GM12892 (cell line): ENCODE measurements around the gene ARL4D.
"Not testable (repeated sequence)": the region's sequence is repeated elsewhere in the genome, so short reads cannot be mapped to it uniquely, and the experiment has no call there.

Experiments used
- DNase-seq: peaks from one replicate; pipeline ENCODE4 v3.0.0; 2011; ENCODE audit not compliant: insufficient read length
- FAIRE-seq: peaks from 2 replicates; lab custom pipeline; 2011; peaks lifted over from hg19 to GRCh38; lab: Jason Lieb, UNC
- POLR2A ChIP-seq: IDR thresholded peaks from 2 replicates; pipeline ENCODE4 v1.6.1; 2011; ENCODE audit warnings: low read depth, low read length, control low read depth
- POLR2AphosphoS5 ChIP-seq: IDR thresholded peaks from 2 replicates; pipeline ENCODE4 v1.6.1; 2011; ENCODE audit warnings: low read depth, low read length, control low read depth
- TAF1 ChIP-seq: IDR thresholded peaks from 2 replicates; pipeline ENCODE4 v1.6.1; 2011; ENCODE audit warnings: low read depth, mild to moderate bottlenecking, control low read depth, low read length, borderline replicate concordance

The ARL4D gene

DNA sequence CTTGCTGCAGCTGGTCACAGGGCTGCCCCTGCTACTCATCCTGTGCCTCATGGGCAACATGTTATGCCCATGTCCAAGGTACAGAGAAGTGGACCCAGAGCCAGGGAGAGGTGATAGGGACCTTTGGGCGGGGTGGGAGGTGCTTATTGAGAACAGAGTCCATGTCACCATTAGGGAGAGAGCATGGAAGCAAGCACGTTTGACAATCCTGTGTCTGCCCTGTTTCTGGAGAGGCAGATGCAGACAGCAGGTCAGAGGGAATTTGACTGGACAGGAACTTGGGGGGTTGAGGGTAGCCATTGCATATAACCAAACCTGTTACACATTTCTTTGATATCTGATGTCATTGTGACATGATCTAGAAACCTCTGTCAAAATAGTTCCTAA, 14.3 kb upstream of the ARL4D start:
- TF ChIP-seq POLR2A = no peak
- DNase-seq (no peak), FAIRE-seq (no peak)

DNA sequence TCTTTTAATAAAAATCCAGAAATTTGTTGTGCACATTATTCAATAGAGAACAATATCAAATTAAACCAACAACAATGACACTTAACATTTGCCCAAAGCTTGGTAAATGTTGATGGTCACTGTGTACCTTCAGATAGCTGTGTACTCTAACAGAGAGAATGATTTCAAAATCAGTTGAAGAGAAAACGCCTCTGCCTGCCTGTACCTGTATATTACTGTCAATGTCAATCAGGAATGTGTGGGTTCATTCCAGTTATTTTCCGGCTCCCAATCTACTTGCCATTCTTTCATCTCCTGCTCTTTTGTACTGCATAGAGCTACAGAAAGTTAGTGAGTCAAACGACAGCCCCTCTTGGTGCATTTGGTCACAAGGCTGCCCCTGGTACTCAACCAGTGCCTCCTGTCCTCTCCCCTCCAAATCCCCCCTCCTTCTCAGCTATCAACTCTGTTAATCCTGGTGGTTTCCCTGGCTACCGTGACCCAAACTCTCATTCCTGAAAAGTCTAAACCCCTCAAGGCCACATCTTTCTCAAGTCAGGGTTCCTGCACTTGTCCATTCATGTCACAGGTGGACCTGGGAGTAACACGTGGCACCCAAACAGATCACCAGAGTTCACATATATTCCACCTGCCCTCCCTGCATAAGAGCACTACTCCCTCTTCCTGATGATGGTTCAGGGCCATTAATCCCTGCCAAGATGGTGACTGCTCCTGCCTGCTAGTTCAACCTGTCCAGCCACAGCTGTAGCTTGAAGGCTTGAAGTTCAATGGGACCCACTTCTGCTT, 13.6 kb upstream of the ARL4D start:
- TF ChIP-seq TAF1 = no peak
- no peak for TF ChIP-seq POLR2A
- DNase-seq (no peak), FAIRE-seq (no peak)

DNA sequence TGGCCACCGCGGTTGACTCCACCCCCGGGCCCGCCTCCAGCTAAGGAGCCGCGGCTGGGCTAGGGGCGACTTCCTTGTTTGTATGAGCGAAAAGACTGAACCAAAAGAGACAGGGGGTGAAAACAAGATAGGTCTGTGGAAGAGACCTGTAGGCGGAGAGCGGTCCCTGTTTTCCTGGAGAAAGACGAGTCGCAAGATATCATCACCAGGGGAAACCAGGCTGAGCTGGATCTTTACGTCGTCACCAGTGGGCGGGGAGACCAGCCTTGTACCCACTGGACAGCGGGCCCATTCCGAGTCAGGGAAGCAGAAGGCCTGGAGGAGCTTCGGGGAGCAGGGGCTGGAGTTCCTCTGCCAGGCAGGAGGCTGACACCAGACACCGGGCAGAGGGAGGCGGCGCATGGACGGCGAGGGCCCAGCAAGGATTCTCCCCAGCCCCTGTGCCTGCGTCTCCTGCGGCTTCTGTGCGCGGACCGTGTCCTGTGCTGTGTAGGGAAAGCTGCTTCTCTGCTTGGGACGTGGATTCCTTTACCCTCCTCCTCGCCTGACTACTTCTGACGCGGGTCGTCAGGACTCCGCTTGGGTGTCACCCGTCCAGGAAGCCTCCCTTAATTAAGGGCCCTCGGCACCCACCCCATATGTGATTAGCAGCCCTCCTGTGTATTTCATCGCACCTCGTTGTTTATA, 10.3 kb upstream of the ARL4D start:
- DNase-seq = peak; percentile 66
- no peak; the same call in 1 of the 2 replicates for TF ChIP-seq POLR2A
- TF ChIP-seq POLR2AphosphoS5 = no peak
- TF ChIP-seq TAF1 = peak; percentile 16; the same call in 1 of the 2 replicates
- FAIRE-seq = peak; percentile 99

DNA sequence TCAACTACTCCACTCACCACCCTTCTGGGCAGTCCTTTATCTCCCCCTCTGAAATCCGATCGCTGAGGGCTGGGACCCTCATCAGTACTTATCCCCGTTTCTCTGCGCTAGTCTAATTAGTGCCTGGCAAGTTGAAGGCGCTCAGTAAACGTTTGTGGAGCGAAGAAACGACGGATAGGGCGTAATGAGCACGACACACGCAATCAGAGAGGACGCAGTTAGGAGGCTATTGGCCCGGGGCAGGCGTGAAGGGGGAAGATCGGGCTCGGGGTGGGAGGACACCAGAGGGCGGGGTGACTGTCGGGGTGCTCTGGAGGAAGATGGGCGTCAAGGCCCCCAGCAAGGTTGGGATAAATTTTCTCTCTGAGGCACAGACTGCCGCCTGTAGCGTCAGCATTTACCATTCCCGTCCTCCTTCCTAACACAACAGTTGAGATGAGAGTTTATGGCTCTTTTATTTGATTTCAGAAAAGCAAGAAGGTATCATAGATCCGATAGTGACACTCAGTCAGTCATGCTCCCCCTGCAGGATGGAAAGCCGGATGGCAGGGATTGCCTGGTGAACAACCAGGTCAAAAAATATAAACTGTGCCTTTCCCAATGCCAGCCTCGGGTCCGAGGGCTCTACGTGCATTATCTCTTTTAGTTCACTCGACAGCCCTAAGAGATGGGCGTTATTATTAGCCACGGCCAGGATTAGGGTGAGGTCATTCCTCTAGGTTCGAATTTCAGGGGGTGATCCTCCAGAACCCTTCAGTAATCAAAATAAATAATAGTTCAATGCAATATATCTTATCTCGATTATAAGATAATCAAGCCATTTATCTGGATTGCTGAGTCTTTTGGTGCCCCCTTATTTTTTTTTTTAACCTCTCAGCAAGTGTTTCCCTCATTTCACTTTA, 9.5 kb upstream of the ARL4D start:
- peak; percentile 5 for FAIRE-seq

DNA sequence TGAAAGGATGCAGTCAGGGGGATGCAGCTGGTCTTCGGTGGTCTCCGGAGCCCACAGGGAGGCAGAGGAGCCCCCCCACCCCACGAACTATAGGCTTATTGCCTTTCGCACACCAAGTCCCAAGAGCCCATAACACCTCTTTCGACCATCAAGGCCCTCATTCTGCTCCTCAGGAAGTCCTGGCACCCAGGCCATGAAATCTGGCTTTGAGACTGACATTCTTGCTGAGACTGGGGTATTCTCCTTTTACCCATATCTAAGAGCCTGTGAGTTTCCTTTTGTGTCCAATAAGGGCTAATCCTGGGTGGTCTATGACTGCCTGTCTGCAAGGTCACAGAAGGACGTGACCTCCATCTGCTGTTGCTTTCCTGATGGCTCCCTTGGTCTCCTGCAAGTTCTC, 6.4 kb upstream of the ARL4D start:
- no peak for FAIRE-seq
- TF ChIP-seq POLR2A (no peak), TAF1 (no peak), POLR2AphosphoS5 (no peak)
- DNase-seq = no peak

More for the DNA sequence above, 9.5 kb upstream of the ARL4D start:
- TF ChIP-seq POLR2A (peak; percentile 38; the same call in 1 of the 2 replicates), POLR2AphosphoS5 (no peak), TAF1 (no peak)
- DNase-seq = peak; percentile 46

DNA sequence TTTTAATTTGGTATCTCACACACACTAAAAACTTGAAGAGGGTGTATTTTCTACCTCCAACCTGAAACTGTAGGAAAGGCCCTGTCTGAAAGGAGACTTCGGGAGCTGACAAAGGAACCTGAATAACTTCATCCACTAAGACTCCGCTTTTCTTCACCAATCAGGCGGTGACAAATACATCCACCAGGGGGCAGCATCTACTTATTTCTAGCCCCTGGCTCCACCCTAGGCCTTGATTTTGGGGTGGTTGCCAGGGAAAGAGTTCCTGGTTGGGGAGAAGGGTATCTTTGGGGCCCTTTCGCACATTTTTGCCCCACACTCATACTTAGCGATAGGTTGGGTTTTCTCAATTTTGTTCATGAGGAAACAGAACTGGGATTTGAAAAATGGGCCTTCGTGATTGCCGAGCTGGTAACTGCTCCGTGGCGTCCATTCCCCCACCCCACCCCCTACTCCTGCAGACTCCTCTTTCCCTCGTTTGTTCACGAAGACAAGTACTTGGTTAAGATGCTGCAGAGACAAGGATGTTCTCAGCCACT, 4.8 kb upstream of the ARL4D start:
- DNase-seq = peak; percentile 67
- FAIRE-seq = no peak
- TF ChIP-seq POLR2A (no peak), POLR2AphosphoS5 (no peak), TAF1 (no peak)

DNA sequence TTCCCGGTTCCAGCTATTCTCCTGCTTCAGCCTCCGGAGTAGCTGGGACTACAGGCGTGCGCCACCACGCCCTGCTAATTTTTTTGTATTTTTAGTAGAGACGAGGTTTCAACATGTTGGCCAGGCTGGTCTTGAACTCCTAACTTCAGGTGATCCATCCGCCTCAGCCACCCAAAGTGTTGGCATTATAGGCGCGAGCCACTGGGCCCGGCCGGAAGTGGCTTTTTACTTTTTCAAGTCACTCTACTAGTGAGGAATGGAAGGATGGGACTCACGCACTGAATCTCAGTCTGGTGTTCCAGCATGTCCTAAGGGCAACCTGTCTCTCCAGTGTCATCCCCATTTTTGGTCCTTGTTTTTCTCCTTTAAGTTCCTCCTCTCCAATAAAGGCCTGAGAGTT, 4.1 kb upstream of the ARL4D start:
- FAIRE-seq, DNase-seq: not testable (repeated sequence)

DNA sequence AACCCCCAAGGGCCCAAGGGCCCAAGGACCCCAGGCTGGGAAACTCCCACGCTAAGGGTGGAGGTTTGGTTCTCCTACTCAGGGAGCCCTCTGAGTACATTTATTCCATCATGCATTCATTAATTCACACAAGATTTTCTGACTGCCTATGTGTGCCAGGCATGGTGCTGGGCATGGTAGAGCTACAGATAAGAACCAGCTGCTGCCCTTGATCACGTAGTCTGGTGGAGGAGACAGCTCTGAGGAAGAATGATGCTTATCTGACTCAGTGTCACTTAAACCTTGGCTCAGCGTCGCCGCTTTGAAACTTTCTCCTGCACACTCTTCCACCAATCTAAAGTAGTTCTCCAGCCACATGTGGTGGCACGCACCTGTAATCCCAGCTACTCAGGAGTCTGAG, 3.6 kb upstream of the ARL4D start:
- DNase-seq (no peak), FAIRE-seq (no peak)
- TF ChIP-seq POLR2AphosphoS5 = no peak
- no peak for TF ChIP-seq POLR2A

DNA sequence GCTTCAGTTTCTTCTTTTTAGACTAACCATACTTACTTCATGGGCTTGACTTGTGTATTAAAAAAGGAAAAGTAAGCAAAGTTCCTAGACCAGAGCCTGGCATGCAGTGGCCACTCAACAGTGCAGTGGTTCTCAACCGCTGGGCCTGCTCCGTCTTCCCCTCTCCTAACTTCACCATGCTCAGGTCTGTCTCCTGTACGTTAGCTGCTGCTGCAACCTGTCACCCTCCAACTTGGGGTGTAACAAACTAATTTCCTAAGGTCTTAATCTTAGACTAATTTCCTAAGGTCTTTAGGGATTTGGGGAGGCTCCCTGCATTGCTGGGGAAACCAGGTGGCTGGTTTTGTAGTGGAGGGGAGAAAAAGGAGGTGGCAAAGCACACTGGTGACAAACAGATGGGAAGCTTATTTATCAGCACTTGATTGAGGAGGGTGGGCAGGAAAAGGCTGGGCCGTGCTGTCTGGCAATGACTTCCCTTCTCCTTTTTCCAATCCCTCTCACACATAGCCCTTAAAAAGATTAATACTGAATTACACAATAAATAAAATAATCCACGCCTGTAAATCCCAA, 2.2 kb upstream of the ARL4D start:
- no peak for DNase-seq
- no peak for FAIRE-seq
- TF ChIP-seq POLR2AphosphoS5 (no peak), TAF1 (no peak), POLR2A (no peak)

DNA sequence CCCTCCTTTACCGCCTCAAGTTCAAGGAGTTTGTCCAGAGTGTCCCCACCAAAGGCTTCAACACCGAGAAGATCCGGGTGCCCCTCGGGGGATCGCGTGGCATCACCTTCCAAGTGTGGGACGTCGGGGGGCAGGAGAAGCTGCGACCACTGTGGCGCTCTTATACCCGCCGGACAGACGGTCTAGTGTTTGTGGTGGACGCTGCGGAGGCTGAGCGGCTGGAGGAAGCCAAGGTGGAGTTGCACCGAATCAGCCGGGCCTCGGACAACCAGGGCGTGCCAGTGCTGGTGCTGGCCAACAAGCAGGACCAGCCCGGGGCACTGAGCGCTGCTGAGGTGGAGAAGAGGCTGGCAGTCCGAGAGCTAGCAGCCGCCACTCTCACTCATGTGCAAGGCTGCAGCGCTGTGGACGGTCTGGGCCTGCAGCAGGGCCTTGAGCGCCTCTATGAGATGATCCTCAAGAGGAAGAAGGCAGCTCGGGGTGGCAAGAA, 1.1 kb downstream of the ARL4D start:
- no peak for DNase-seq
- no peak for FAIRE-seq
- TF ChIP-seq POLR2A (no peak), TAF1 (no peak), POLR2AphosphoS5 (no peak)
